Measurements from ENCODE around the gene CSNK1G3.
"Not testable (repeated sequence)": the region's sequence is repeated elsewhere in the genome, so short reads cannot be mapped to it uniquely, and the experiment has no call there.

The CSNK1G3 gene

GRCh38 chr5:123637028-123637427 lies 125.1 kb downstream of the CSNK1G3 start:
- DNase-seq: not testable (repeated sequence)

DNA sequence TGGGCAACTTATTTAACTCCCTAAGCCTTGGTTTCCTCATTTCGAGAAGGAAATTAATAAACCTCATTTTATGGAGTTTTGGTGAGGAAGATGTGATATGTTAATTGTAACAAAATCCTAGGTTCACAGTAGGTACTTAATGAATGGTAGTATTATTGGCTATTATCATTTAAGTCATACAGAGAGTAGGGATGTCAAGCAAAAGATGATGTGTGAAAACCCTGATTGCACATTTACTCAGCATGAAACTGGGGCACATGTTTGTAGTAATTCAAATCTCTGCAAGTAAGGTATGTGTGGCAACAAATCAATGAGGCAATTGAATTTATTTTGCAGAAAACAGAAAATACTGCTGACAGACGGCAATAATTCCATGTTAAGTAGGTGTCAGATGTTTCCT lies 127.3 kb downstream of the CSNK1G3 start:
- DNase-seq: no peak

DNA sequence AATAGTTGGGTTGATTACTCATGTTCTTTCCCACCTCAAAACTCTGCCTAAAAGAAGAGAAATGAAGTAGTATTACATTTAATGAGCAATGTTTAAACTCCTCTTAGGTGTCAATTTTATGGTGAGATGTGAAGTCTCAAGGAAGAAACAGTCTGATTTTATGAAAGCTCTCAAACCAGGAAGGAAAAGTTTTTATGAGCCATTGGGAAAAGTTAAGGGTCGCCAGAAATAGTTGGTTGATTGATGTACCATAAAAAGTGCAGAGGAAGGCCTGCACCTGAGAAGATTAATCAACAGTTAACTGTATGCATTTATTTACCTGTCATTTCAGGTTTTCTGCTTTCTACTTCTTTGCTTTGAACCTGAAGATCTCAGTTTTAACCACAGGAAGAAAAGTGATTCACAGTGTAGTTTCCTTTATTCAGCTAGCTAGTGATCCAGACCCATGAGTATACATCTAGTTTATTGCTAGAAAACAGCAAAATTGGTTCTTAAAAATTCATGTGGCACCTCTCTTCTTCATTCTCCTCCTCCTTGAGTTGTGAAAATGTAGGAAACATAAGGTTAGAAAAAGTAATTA lies 133.1 kb downstream of the CSNK1G3 start:
- DNase-seq: no peak

DNA sequence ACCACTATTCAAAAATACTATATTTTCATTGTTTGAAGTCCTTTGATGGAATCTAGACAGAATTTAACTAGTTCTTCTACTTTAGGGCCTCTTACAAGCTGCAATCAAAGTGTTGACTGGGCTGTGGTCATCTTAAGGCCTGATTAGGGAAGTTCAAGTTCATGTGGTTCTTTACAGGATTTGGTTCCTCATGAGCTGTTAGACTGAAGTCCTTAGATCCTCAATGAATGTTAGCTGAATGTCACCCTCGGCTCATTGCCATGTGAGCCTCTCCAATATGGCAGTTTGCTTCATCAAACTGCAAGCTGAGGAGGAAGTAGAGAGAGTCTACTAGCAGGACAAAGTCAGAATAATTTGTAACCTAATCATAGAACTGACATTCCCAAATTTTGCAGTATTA lies 135.1 kb downstream of the CSNK1G3 start:
- peak in 2 of 56 donors; percentile 2 to 8 for DNase-seq

DNA sequence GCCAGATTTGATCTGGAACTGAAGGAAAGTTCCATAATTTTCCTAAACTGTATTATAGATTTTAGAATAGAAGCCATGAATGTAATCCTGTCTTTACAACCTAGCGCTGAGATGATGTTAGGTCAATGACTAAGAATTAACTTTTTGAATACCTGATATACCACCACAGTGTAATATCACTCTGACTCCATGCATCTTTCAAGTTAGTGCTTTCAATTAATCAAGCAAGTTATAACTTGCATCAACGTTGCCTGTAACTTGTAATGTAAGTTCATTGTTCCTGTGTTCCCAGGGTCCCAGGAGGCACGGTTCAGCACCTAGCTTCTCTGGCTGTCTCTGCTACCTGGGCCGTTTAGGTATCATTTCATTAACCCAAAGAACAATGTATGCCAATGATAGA lies 139.3 kb downstream of the CSNK1G3 start:
- no peak for DNase-seq

DNA sequence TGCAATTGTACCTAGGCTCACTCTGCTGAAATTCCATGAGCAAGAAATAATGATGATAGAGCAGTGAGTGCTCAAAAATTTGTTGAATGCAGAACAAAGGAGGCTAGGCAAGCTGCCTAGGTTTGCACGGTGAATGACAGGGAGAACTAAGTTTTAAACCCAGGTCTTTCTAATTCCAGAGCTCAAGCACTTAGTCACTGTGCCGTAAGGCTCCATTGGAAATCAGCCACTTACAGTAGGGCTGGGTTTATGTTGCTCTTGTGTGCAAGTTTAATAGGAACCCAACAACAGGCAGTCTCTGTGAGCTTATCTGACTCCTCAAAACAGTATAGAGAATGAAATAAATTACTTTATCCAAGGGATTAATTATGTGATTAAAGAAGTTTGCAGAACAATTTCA lies 147.0 kb downstream of the CSNK1G3 start:
- DNase-seq: no peak

DNA sequence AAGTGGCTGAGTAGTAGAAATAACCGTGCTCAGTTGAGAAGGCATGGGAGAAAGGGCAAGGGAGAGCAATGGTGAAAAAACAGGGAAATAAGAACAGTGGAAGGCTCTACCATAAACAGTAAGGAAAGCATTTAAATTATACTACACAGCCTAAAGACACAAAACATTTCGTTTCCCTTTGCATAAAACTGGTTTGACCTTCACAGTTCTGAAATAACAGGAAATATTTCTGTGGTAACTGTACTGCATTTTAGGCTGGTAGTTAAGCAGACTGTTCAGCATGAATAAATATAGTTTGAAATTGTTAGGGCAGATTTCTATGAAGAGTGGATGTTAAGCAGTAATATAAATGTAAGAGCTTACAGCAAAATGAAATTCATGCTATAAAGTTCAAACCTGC lies 147.5 kb downstream of the CSNK1G3 start:
- DNase-seq: no peak

DNA sequence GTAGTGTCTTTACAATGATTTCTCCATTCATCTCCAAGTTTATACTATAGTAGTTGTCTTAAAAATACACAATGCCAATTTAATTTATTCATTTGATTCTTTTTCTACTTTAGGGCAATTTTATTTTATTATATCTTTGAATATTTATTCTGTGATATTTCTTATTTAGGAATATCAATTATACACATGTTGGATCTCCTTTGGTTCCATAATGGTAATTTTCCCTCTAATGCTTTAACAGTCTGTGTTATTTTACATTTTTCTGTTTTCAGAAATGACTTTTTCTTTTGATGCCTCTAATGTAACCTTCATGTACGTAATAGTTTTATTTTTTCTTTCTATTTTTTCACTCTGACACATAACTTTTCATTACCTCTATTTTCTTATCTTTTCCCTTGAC lies 153.0 kb downstream of the CSNK1G3 start:
- no peak for DNase-seq

DNA sequence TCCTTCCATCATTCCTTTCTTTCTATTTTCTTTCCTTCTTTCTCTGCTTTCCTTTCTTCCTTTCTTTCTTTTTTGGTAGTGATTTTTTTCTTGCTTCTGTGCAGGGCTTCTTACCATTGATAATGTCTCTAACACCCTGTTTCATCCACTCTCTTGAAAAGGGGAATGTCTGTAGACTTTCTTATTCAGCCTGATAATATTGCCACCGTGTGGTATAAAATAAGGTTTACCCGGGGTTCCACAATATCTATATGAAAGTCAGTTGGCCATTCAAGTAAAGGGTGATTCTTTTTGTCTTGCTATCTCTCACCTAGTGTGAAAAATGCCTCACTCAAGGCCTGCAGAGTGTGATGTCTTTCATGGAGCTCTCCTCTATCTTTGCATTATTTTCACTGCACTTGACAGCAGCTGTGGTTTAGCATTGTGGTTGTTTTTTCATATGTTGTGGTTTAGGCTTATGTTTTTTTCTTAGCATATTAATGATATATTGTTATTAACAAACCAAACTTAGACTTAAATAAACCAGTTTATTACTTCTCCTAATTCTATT lies 153.9 kb downstream of the CSNK1G3 start:
- no peak for DNase-seq
